Colonic mucosa (tissue), 4 donors: ENCODE measurements around the gene IQCN. TPM values are rescaled to one million over a fixed set of nuclear protein-coding genes. Genes with fewer than 3 reads are reported as not detected.

Source experiments
- DNase-seq: peaks from one replicate; pipeline ENCODE4 v3.0.0-alpha.2; 2020
- H3K27ac ChIP-seq: fragments of 200-600 bp; one replicate; pipeline ENCODE4 v1.8.0; 2021
- H3K27me3 ChIP-seq: fragments of 200-600 bp; one replicate; pipeline ENCODE4 v1.8.0; 2021
- H3K36me3 ChIP-seq: fragments of 200-600 bp; one replicate; pipeline ENCODE4 v1.8.0; 2021
- H3K4me1 ChIP-seq: fragments of 200-600 bp; one replicate; pipeline ENCODE4 v1.8.0; 2021; ENCODE audit warnings: mild to moderate bottlenecking
- H3K4me3 ChIP-seq: fragments of 200-600 bp; one replicate; pipeline ENCODE4 v1.8.0; 2021
- H3K9ac ChIP-seq, 2 donors: one replicate each; pipeline ENCODE4 v1.7.0; 2013; ENCODE audit warnings: control low read depth in 2 of 2, low read depth in 2 of 2, low read length in 2 of 2
- H3K9me3 ChIP-seq: fragments of 200-600 bp; one replicate; pipeline ENCODE4 v1.8.0; 2021
- intact Hi-C: fragments of 100-400 bp; cut with DNase I; formaldehyde crosslinking; loops from one replicate; pipeline ENCODE4 v1.14.1; 2022
- total RNA-seq, 2 donors: library from RNA; stranded (reverse); fragmentation: NEBNext Ultra II Directional in 1 of 2; extraction: Animal tissue kit (Norgen Biotek cat#: 25700) in 1 of 2; gene quantifications; one replicate each; pipeline ENCODE4 v1.2.1, GENCODE V29; 2021
- TF ChIP-seq, protein P1 (sequence below): fragments of 200-600 bp; IDR thresholded peaks from one replicate; pipeline ENCODE4 v1.8.0; 2022; ENCODE audit warnings: antibody characterized with exemption, mild to moderate bottlenecking
- donor health status: healthy.
- donor health status: DM: no; HTN: no; CAD: no.
- donor health status: DM: no; HTN: no; CAD: no.

The IQCN gene
- total RNA-seq, 2 donors from 2014 or later = 1.7 to 3.0 TPM

DNA sequence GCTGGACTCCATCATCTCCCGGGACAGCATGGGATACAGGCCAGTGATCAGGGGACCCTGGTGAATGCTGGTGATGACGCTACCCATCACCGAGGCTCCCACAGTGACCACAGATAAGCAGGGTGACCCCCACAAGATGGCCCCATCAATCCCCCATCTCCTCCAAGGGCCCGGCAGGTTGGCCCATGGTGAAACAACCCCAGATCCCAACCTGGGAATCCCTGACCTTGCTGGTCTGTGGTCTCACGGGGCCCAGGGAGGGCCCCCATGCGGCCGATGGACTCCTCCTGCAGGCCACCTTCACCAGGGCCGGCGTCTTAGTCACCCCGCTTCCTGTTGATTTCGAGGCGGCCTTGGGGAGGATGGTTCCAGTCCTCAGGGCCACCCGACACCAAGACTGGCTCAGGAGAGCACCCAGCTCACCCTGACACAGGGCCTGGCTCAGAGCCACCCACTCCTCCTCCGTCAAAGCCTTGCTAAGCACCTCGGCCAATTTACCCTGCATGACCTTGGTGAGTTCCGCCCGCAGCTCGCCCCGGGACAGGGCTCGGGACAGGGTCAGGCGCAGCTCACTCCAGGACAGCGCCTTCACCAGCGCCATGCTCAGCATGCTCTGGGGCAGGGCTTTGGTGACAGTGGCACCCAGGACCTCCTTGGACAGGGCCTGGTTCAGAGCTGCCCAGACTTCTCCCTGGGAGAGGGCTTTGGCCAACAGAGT is 10.0 kb downstream of the IQCN start:
- H3K27me3 ChIP-seq = no peaks in the 10 kb centered on the region
- intact Hi-C loops = no loop called here
- TF ChIP-seq, protein P1, sequence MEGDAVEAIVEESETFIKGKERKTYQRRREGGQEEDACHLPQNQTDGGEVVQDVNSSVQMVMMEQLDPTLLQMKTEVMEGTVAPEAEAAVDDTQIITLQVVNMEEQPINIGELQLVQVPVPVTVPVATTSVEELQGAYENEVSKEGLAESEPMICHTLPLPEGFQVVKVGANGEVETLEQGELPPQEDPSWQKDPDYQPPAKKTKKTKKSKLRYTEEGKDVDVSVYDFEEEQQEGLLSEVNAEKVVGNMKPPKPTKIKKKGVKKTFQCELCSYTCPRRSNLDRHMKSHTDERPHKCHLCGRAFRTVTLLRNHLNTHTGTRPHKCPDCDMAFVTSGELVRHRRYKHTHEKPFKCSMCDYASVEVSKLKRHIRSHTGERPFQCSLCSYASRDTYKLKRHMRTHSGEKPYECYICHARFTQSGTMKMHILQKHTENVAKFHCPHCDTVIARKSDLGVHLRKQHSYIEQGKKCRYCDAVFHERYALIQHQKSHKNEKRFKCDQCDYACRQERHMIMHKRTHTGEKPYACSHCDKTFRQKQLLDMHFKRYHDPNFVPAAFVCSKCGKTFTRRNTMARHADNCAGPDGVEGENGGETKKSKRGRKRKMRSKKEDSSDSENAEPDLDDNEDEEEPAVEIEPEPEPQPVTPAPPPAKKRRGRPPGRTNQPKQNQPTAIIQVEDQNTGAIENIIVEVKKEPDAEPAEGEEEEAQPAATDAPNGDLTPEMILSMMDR = no peak
- no peaks in the 10 kb centered on the region for H3K9me3 ChIP-seq
- H3K36me3 ChIP-seq = no peaks in the 10 kb centered on the region
- H3K27ac ChIP-seq = no peak overlapping the region
- H3K4me3 ChIP-seq = no peak overlapping the region
- H3K9ac ChIP-seq = no peak overlapping the region
- no peaks in the 10 kb centered on the region for H3K4me1 ChIP-seq
- no peak for DNase-seq

DNA sequence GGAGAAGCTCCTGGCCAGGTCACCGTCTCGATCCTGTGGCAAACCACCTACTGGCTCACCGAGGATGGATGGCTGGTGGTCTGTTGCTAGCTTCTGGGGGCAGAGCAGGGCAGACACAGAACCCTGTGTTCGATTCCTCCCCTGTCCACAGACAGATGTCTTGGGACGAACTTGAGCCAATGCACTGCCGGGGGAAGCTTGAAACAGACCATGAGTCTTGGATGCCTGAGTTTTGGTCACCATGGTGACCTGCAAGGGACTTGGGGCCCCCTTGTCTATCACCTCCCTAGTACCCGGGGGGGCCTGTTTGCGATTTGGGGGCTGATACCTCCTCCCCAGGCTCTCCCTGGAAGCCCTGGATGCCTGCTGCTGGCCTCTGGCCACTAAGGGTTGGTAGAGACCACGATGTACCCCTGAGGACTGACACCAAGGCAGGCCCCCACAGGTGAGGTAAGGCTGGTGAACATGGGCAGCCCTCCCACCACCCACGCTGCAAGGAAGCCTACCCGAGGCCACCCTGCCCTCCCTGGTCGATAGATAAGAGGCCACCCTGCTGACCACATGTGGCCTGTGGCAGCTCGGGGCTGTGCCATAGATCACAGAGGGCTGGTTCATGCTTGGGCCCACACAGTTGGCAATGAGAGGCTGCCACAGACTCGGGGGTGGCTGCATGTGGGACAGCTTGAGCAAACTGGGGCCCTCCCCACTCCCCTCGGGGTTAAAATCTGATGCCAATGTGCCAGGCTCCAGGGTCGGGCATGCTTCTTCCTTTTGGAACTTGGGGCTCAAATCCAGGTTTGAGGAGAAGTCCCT is 10.7 kb downstream of the IQCN start:
- intact Hi-C loops = no loop called here
- Histone ChIP-seq H3K9me3 (no peaks in the 10 kb centered on the region), H3K4me3 (no peak overlapping the region), H3K9ac (no peak overlapping the region), H3K27me3 (no peaks in the 10 kb centered on the region), H3K36me3 (no peaks in the 10 kb centered on the region), H3K4me1 (no peaks in the 10 kb centered on the region), H3K27ac (no peak overlapping the region)
- DNase-seq = no peak
- TF ChIP-seq, protein P1 = no peak

DNA sequence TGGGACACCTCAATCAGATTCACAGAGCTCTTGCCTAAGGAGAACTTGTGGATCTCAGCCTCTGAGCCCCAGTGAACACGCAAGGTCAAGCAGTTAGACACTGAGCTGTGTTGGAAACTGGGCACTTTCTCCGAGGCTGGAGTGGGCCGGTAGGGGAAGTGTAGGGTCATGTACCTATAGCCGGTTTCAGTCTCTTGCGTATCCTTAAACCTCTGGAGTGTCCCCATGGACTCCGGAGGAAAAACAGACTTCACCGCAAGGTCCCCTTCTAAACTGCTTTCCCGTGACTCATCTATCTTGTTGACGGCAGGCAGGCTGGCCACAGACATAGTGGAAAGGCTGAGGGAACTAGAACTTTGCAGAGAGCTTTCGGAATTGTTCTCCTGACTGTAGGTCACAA is 11.3 kb downstream of the IQCN start:
- no peak overlapping the region for H3K4me3 ChIP-seq
- intact Hi-C loops = no loop called here

DNA sequence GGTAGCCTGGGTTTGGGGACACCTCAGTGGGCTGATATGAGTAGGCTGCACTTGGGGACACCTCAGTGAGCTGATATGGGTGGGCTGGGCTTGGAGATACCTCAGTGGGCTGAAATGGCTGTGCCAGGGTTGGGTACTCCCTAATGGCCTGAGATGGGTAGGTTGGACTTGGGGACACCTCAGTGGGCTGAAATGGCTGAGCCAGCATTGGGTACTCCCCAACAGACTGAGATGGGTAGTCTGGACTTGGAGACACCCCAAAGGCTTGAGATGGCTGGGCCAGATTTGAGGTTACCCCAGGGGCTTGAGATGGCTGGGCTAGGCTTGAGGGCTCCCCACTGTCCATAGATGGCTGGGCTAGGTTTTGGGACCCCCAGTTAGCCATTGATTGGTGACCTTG is 12.1 kb downstream of the IQCN start:
- TF ChIP-seq, protein P1 = no peak
- H3K27ac ChIP-seq = no peak overlapping the region
- no peaks in the 10 kb centered on the region for H3K9me3 ChIP-seq
- intact Hi-C loops = no loop called here
- H3K9ac ChIP-seq = no peak overlapping the region
- no peaks in the 10 kb centered on the region for H3K36me3 ChIP-seq
- H3K27me3 ChIP-seq = no peaks in the 10 kb centered on the region
- no peak for DNase-seq
- no peak overlapping the region for H3K4me3 ChIP-seq
- no peaks in the 10 kb centered on the region for H3K4me1 ChIP-seq

More for the DNA sequence above, 11.3 kb downstream of the IQCN start:
- H3K36me3 ChIP-seq = no peaks in the 10 kb centered on the region
- H3K27ac ChIP-seq = no peak overlapping the region
- H3K4me1 ChIP-seq = no peaks in the 10 kb centered on the region
- no peaks in the 10 kb centered on the region for H3K27me3 ChIP-seq
- no peaks in the 10 kb centered on the region for H3K9me3 ChIP-seq
- no peak for DNase-seq
- H3K9ac ChIP-seq = no peak overlapping the region
- TF ChIP-seq, protein P1 = no peak

DNA sequence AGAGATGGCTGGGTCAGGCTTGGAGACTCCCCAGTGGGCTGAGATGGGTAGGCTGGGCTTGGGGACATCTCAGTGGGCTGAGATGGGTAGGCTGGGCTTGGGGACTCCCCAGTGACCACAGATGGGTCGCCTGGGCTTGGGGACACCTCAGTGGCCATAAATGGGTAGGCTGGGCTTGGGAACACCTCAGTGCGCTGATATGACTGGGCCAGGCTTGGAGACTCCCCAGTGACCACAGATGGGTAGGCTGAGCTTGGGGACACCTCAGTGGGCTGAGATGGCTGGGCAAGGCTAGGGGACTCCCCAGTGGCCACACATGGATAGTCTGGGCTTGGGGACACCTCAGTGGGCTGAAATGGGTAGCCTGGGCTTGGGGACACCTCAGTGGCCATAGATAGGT is 12.8 kb downstream of the IQCN start:
- Histone ChIP-seq H3K36me3 (no peaks in the 10 kb centered on the region), H3K9ac (no peak overlapping the region), H3K27ac (no peak overlapping the region), H3K4me3 (no peak overlapping the region), H3K4me1 (no peaks in the 10 kb centered on the region), H3K9me3 (no peaks in the 10 kb centered on the region), H3K27me3 (no peaks in the 10 kb centered on the region)
- no peak for DNase-seq
- intact Hi-C loops = no loop called here
- TF ChIP-seq, protein P1 = no peak
